Mesendoderm (in vitro differentiated cells): ENCODE results near the gene OR2T35.
A peak's percentile ranks its signal among the peaks of the same experiment; 100 is the strongest.

Experiments used
- DNase-seq: peaks from one replicate; pipeline ENCODE4 v3.0.0; 2013
- H2AK5ac ChIP-seq: 2 replicates; pipeline ENCODE4 v1.6.1; 2013; ENCODE audit warnings: low read length, inconsistent platforms
- H2BK120ac ChIP-seq: 2 replicates; pipeline ENCODE4 v1.6.1; 2013; ENCODE audit warnings: low read depth, mild to moderate bottlenecking, low read length, moderate library complexity, mixed read lengths
- H2BK15ac ChIP-seq: replicated peaks from 2 replicates; pipeline ENCODE4 v1.6.1; 2013; ENCODE audit warnings: low read depth, mild to moderate bottlenecking, moderate library complexity
- H2BK5ac ChIP-seq: 2 replicates; pipeline ENCODE4 v1.6.1; 2013; ENCODE audit warnings: low read length, inconsistent platforms
- H3K18ac ChIP-seq: 2 replicates; pipeline ENCODE4 v1.6.1; 2013; ENCODE audit warnings: mild to moderate bottlenecking, low read length, mixed read lengths
- H3K23ac ChIP-seq: one replicate; pipeline ENCODE4 v1.6.1; 2013; ENCODE audit warnings: low read length
- H3K27ac ChIP-seq: 2 replicates; pipeline ENCODE4 v1.5.1; 2013; ENCODE audit warnings: low read depth, mild to moderate bottlenecking, inconsistent platforms, low read length, moderate library complexity
- H3K27me3 ChIP-seq: 2 replicates; pipeline ENCODE4 v1.6.1; 2013; ENCODE audit warnings: low read length, control low read depth, mild to moderate bottlenecking, inconsistent platforms; ENCODE audit not compliant: insufficient read depth, poor library complexity
- H3K36me3 ChIP-seq: 2 replicates; pipeline ENCODE4 v1.6.1; 2013; ENCODE audit warnings: low read length, inconsistent platforms; ENCODE audit not compliant: control insufficient read depth, insufficient read depth
- H3K4ac ChIP-seq: one replicate; pipeline ENCODE4 v1.6.1; 2013; ENCODE audit warnings: low read depth, mild to moderate bottlenecking, low read length, moderate library complexity
- H3K4me1 ChIP-seq: 2 replicates; pipeline ENCODE4 v1.6.1; 2013; ENCODE audit warnings: low read depth, low read length, inconsistent platforms; ENCODE audit not compliant: control insufficient read depth
- H3K4me2 ChIP-seq: 2 replicates; pipeline ENCODE4 v1.6.1; 2013; ENCODE audit warnings: low read length
- H3K4me3 ChIP-seq: 2 replicates; pipeline ENCODE4 v1.5.1; 2013; ENCODE audit warnings: mild to moderate bottlenecking, low read length
- H3K56ac ChIP-seq: one replicate; pipeline ENCODE4 v1.6.1; 2013; ENCODE audit warnings: low read length
- H3K79me1 ChIP-seq: 2 replicates; pipeline ENCODE4 v1.6.1; 2013; ENCODE audit warnings: low read length, inconsistent platforms
- H3K79me2 ChIP-seq: 2 replicates; pipeline ENCODE4 v1.6.1; 2013; ENCODE audit warnings: mild to moderate bottlenecking, low read length; ENCODE audit not compliant: control insufficient read depth, insufficient read depth
- H3K9ac ChIP-seq: 2 replicates; pipeline ENCODE4 v1.6.1; 2013; ENCODE audit warnings: low read length, inconsistent platforms
- H4K5ac ChIP-seq: one replicate; pipeline ENCODE4 v1.6.1; 2013; ENCODE audit warnings: low read length
- H4K8ac ChIP-seq: one replicate; pipeline ENCODE4 v1.6.1; 2013; ENCODE audit warnings: low read depth, mild to moderate bottlenecking, control low read depth, low read length, moderate library complexity
- WGBS: extraction: QIAGEN DNeasy Blood & Tissue Kit; methylation state at CpG from one replicate; pipeline ENCODE4 v1.1.7; 2013; ENCODE audit warnings: low lambda C conversion rate, missing lambda C conversion rate; ENCODE audit not compliant: insufficient coverage; ENCODE audit errors: extremely low coverage; 5-methylcytosine and 5-hydroxymethylcytosine counted together

OR2T35 gene

DNA sequence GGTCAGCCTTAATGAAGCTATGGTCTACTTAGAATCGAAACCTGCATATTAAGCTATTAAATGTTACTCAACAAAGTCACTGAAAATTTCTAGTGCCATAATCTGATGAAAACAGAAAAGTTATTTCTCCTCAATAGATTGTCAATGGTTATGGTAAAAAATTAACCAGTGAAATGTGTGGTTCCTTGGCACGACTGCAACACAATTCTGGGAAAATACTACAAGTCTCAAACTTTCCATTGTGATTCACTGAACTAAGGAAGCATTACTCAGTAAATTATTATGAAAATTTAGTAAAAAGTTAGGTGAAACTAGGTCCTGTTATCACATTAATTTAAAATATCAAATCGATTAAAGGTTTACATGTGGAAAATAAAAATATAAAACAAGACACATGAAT, 34.8 kb downstream of the OR2T35 start:
- no peaks in the 10 kb centered on the region for H3K79me2 ChIP-seq
- DNase-seq = no peak
- H2BK15ac ChIP-seq = no peak overlapping the region
- no peak overlapping the region for H3K4me2 ChIP-seq
- no peak overlapping the region for H4K5ac ChIP-seq
- no peaks in the 10 kb centered on the region for H3K36me3 ChIP-seq
- WGBS = no CpG with 5 or more reads among the region's 3 CpGs
- no peak overlapping the region for H2BK120ac ChIP-seq
- no peak overlapping the region for H4K8ac ChIP-seq
- no peak overlapping the region for H3K9ac ChIP-seq
- no peak overlapping the region for H3K23ac ChIP-seq
- H3K27ac ChIP-seq = no peak overlapping the region
- no peak overlapping the region for H2BK5ac ChIP-seq
- H3K27me3 ChIP-seq = no peaks in the 10 kb centered on the region
- H3K4me3 ChIP-seq = no peak overlapping the region
- no peak overlapping the region for H3K18ac ChIP-seq
- H2AK5ac ChIP-seq = no peak overlapping the region
- no peaks in the 10 kb centered on the region for H3K79me1 ChIP-seq
- H3K4ac ChIP-seq = no peak overlapping the region
- H3K4me1 ChIP-seq = no peaks in the 10 kb centered on the region
- H3K56ac ChIP-seq = no peak overlapping the region

DNA sequence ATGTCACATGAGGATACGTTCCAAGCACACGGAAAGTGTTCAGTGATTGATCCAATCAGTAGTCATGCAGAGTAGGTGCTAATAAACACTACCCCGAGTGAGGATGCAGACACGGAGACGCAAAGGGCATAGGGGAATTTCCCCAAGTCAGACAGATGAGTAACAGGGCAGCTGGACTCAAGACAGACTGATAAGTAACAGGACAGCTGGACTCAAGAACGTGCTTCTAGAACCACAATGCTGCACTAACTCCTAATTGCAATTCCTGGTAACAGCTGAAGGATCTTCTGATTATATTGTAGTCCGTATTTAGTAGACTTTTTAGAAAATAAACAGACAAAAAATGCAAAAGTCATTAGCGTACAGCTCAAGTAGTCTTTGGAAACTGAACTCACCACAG, 45.7 kb downstream of the OR2T35 start:
- peaks cover 2% of the 10 kb centered on the region for H3K27me3 ChIP-seq
- no peaks in the 10 kb centered on the region for H3K79me2 ChIP-seq
- peak overlapping the region; percentile 19 for H3K4me3 ChIP-seq
- H2BK120ac ChIP-seq = no peak overlapping the region
- no CpG with 5 or more reads among the region's 8 CpGs for WGBS
- no peak overlapping the region for H3K4ac ChIP-seq
- no peak overlapping the region for H3K23ac ChIP-seq
- DNase-seq = no peak
- no peak overlapping the region for H3K27ac ChIP-seq
- H3K18ac ChIP-seq = no peak overlapping the region
- H4K8ac ChIP-seq = no peak overlapping the region
- no peak overlapping the region for H2BK5ac ChIP-seq
- no peak overlapping the region for H3K56ac ChIP-seq
- no peak overlapping the region for H3K9ac ChIP-seq
- H2BK15ac ChIP-seq = no peak overlapping the region
- H3K36me3 ChIP-seq = no peaks in the 10 kb centered on the region
- H2AK5ac ChIP-seq = no peak overlapping the region
- no peak overlapping the region for H3K4me2 ChIP-seq
- H3K4me1 ChIP-seq = no peaks in the 10 kb centered on the region
- no peaks in the 10 kb centered on the region for H3K79me1 ChIP-seq
- H4K5ac ChIP-seq = no peak overlapping the region

DNA sequence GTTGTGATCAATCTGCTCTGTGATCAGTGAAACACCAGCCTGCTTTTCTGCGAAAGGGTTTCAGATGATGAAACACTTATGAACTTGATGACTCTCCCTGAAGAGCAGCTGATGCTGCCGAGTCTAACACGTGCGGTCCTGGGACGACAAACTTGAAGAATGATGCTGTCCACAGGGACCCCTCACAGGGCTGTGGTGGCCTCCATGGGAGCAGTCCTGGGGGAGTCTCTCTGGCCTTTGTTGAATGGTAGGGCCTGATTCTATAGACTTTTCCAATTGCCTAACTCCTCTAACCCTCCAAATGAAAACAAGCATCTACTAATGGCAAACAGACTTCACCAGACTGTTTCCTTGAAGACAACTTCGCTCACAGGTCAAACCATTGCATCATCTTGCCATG, 47.5 kb downstream of the OR2T35 start, which contains the start of gene OR2T10:
Gene OR2T10 (minus strand): TSS at position 112 of the 400 bp plus-strand sequence. CDS start 3,932 bp downstream, outside the sequence.
- Histone ChIP-seq H2BK5ac (no peak within 1 kb of the TSS), H3K23ac (no peak within 1 kb of the TSS)
- no CpG with 5 or more reads among the region's 6 CpGs for WGBS

DNA sequence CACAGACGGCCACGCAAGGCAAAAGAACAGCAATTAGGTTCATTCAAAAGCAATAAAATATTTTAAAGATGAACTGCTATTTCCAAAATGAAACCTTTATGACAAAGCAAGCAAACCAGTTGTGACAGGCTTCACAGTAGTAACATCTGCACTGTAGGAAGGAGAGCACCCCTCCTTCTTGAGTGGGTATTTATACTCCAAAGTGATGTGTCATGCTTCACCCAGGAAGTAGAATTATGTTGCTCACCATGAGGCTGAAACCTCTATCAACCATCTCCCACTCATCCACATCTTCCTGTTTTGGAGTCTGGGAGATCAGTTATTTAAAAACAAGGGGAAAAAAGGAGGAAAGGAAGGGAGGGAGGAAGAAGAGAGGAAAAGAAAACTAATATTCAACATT, 48.5 kb downstream of the OR2T35 start:
- Histone ChIP-seq H4K5ac (no peak overlapping the region), H3K4me2 (no peak overlapping the region), H3K56ac (no peak overlapping the region), H3K4me1 (no peaks in the 10 kb centered on the region), H3K36me3 (no peaks in the 10 kb centered on the region), H3K79me1 (no peaks in the 10 kb centered on the region), H3K23ac (no peak overlapping the region), H3K27ac (no peak overlapping the region), H3K4me3 (no peak overlapping the region), H2BK120ac (no peak overlapping the region), H3K27me3 (peaks cover 2% of the 10 kb centered on the region), H2AK5ac (no peak overlapping the region), H4K8ac (no peak overlapping the region), H3K79me2 (no peaks in the 10 kb centered on the region), H3K18ac (no peak overlapping the region), H3K4ac (no peak overlapping the region), H2BK15ac (no peak overlapping the region), H2BK5ac (no peak overlapping the region), H3K9ac (no peak overlapping the region)
- no CpG with 5 or more reads among the region's 2 CpGs for WGBS
- no peak for DNase-seq

More for the DNA sequence above, 47.5 kb downstream of the OR2T35 start, which contains the start of gene OR2T10:
- Histone ChIP-seq H3K18ac (no peak within 1 kb of the TSS), H3K9ac (no peak within 1 kb of the TSS), H3K36me3 (no peaks in the 10 kb centered on the region), H2BK120ac (no peak within 1 kb of the TSS), H3K4ac (no peak within 1 kb of the TSS), H3K56ac (no peak within 1 kb of the TSS), H3K4me3 (no peak within 1 kb of the TSS), H3K27me3 (peaks cover 2% of the 10 kb centered on the region), H3K79me2 (no peaks in the 10 kb centered on the region), H2AK5ac (no peak within 1 kb of the TSS), H3K79me1 (no peaks in the 10 kb centered on the region), H3K4me1 (no peaks in the 10 kb centered on the region), H4K8ac (no peak within 1 kb of the TSS), H3K4me2 (no peak within 1 kb of the TSS), H3K27ac (no peak within 1 kb of the TSS), H2BK15ac (no peak within 1 kb of the TSS), H4K5ac (no peak within 1 kb of the TSS)
- no peak for DNase-seq

DNA sequence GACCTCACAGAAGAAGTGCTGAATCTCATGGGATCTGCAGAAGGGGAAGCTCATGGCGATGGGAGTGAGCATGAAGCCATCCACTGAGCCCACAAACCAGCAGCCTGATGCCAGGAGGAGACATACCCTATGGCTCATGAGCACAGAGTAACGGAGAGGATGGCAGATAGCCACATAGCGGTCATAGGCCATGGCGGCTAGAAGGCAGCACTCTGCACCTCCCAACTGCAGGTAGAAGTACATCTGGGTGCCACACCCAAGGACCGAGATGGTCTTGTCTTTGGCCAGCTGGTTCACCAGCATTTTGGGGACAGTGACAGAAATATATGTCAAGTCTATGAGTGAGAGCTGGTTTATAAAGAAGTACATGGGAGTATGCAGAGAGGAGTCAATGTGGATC, 51.9 kb downstream of the OR2T35 start:
- Histone ChIP-seq H3K23ac (no peak overlapping the region), H3K27ac (no peak overlapping the region), H3K18ac (no peak overlapping the region), H3K4me2 (no peak overlapping the region), H2AK5ac (no peak overlapping the region), H3K79me1 (no peaks in the 10 kb centered on the region), H2BK15ac (no peak overlapping the region), H3K4ac (no peak overlapping the region), H2BK120ac (no peak overlapping the region), H2BK5ac (no peak overlapping the region), H3K4me3 (no peak overlapping the region), H3K9ac (no peak overlapping the region), H4K8ac (no peak overlapping the region), H3K27me3 (no peaks in the 10 kb centered on the region), H3K4me1 (no peaks in the 10 kb centered on the region), H4K5ac (no peak overlapping the region), H3K36me3 (no peaks in the 10 kb centered on the region), H3K79me2 (no peaks in the 10 kb centered on the region), H3K56ac (no peak overlapping the region)
- no peak for DNase-seq
- WGBS = no CpG with 5 or more reads among the region's 5 CpGs

DNA sequence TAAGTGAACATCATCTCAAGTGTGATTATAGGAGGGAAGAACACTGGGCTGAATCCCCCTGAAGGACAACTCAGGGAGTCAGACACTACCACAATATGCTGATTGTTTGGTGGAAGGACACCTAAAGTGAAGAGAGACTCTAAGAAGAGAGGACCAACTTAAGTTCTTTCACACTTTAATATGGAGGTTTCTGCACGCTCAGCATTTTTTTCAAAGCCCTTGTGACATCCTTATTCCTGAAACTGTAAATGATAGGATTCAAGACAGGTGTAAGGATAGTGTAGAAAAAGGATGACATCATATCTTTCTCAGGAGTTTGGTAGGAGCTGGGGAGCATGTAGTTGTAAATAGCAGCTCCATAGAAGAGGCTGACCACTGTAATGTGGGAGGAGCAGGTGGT, 52.4 kb downstream of the OR2T35 start:
- Histone ChIP-seq H3K4me3 (no peak overlapping the region), H2BK120ac (no peak overlapping the region), H3K27me3 (no peaks in the 10 kb centered on the region), H4K5ac (no peak overlapping the region), H3K9ac (no peak overlapping the region), H3K23ac (no peak overlapping the region), H3K4me1 (no peaks in the 10 kb centered on the region), H2BK5ac (no peak overlapping the region), H3K27ac (no peak overlapping the region), H3K18ac (no peak overlapping the region), H3K79me2 (no peaks in the 10 kb centered on the region), H2BK15ac (no peak overlapping the region), H2AK5ac (no peak overlapping the region), H3K4me2 (no peak overlapping the region), H4K8ac (no peak overlapping the region), H3K4ac (no peak overlapping the region), H3K56ac (no peak overlapping the region), H3K79me1 (no peaks in the 10 kb centered on the region), H3K36me3 (no peaks in the 10 kb centered on the region)
- DNase-seq = no peak
- WGBS = no CpG with 5 or more reads among the region's 1 CpG
